GM18861 (cell line): ENCODE results near the gene ATG10.
A peak's percentile ranks its signal among the peaks of the same experiment; 100 is the strongest.

Source experiments
- ATAC-seq: cut with Tn5 transposase; IDR thresholded peaks from one replicate; pipeline ENCODE4 v1.9.1; 2021; ENCODE audit not compliant: unreplicated experiment

ATG10 gene

DNA sequence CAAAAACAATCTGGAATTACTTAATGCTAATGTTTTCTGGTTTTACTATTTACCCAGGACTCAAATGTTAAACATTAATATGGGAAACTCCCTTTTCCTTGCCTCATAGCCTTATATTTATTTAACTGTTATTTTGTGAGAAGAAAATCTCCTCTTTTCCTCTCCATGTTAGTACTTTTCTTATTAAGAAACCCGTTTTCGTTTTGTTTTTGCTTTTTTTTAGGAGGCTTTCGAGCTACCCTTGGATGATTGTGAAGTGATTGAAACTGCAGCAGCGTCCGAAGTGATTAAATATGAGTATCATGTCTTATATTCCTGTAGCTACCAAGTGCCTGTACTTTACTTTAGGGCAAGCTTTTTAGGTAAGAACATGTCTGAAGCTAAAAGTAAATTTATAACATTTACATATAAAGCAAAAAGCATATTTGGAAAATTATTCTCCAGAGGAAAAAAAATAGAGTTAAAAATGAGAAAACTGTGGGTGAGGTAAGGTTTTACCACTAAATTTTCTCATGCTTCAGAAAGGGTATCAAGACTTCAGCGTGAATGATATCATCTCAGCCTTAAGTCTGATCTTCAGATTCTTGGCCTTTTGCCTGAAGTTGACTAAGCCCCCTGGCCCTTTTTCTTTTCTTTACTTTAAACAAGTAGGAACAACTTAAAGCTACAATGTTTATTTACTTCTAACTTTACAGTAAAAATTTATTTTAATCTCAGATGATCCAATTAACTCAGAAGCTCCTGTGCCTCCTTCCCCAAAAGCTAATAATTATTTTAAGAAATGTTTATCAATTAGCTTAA, 192.6 kb downstream of the ATG10 start:
- ATAC-seq = no peak

GRCh38 chr5:82164977-82165713, 193.3 kb downstream of the ATG10 start:
- no peak for ATAC-seq

GRCh38 chr5:82165740-82166530, 194.1 kb downstream of the ATG10 start:
- ATAC-seq = peak; percentile 89

DNA sequence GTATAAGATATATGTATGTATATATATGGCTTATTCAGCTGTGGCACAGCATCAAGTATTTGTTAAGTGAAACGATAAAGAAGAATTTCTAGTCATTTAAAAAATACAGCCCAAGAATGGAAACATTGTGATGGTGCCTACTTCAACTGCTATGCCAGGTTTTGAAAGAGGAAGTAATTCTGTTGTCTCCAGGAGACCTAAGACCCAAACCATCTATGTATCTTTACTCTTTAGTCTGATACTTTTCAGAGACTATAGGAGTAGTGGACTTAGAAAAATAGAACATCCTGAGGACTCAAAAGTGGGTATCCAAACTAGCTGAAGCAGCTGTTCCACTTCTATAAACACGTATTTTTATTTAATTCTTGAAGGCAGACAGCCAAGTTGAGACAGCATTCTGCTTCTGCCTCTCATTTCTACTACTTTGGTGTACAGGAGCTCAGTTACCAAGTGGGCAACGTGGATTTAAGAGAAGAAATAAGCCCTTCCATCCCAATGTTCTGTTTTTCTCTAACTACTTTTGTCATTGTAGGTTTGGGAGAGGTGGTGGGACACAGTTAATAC, 195.6 kb downstream of the ATG10 start:
- ATAC-seq = no peak

- ATAC-seq = no peak
These were observed 196.5 kb downstream of the ATG10 start for GRCh38 chr5:82168294-82168693.

DNA sequence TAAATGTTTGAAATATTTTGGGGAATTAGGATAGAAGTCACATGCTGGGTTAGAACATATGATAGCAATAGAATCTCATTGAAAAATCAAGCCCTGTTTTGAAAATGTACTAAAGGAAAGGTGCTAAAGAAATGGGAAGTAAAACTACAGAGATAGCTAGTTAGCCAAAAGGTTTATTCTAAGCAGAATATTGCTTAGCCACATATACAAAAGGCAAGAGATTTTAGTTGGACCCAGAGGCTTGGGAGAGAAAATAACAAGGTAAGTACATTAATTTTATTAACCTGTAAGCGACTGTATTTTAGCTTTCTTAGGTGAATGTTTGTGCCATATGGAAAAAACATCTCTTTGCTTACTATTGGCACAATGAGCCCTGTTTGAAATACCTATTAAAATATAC, 198.1 kb downstream of the ATG10 start:
- no peak for ATAC-seq

GRCh38 chr5:82174128-82174918, 202.5 kb downstream of the ATG10 start:
- ATAC-seq = peak; percentile 98

DNA sequence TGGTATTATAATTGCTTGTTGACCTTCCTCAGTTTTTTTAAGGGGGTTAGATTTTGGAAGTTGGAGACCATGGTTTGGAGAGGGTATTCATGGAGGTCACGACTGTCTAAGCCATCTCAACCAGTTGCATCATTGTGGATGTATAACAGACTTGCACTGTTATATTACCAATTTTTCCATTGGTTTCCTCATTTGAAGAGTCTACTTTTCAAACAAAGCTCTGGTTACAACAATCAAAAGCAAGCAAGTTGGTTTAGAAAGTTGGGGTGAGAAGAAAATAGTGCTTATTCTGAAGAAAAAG, 203.0 kb downstream of the ATG10 start:
- ATAC-seq = no peak

- ATAC-seq = no peak
These were observed 204.4 kb downstream of the ATG10 start for GRCh38 chr5:82176115-82176814.

GRCh38 chr5:82178378-82178777, 206.6 kb downstream of the ATG10 start:
- no peak for ATAC-seq

DNA sequence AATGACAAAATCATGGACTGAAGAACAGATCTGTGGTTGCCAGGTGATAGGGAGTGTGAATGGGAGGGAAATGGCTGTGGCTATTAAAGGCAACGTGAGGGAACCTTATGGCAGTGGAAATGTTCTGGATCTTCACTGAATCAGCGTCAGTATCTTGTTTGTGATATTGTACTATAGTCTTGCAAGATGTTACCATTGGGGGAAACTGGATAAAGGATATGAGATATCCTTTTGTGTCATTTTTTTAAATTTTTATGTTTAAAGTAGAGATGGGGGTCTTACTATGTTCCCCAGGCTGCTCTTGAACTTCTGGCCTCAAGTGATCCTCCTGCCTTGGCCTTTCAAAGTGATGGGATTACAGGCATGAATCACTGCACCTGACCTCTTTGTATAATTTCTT, 210.8 kb downstream of the ATG10 start:
- no peak for ATAC-seq

DNA sequence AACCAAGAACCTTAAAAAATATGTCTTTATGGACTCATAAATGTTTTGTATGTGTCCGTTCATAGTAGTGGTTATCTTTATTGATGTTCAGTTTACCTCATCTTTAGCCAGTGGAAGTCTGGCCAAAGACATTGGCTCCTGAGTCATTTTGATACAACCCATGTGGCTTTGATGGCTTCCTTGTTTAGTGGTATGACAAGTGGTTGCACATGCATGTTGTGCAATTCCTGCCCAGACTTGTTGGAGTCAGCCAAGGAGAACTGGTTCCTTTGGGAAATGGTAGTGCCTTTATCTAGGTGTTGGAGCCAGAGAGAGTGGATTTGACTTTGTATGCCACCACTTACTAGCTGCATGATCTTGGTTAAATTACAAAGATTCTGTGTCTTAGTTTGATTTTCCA, 212.0 kb downstream of the ATG10 start:
- no peak for ATAC-seq

DNA sequence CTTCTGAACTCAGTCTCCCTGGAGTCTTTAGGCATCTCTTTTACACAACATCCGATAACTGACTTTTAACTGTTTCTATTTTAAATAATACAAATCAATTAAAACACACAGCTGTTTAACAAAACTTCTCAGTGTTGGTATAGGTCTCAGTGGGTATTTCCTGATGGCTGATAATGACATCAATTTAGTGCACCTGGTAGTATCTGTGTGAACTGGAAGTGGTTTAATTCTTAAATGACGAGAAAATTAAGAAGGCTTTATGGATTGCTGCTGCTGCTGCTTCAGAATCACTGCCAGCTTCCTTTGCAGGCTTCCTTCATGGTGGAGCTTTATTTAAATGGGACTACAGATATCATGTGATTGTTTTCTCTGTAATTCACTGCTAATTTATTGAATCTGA, 214.0 kb downstream of the ATG10 start:
- ATAC-seq = no peak

- no peak for ATAC-seq
These were observed 225.7 kb downstream of the ATG10 start for GRCh38 chr5:82197550-82197949.

DNA sequence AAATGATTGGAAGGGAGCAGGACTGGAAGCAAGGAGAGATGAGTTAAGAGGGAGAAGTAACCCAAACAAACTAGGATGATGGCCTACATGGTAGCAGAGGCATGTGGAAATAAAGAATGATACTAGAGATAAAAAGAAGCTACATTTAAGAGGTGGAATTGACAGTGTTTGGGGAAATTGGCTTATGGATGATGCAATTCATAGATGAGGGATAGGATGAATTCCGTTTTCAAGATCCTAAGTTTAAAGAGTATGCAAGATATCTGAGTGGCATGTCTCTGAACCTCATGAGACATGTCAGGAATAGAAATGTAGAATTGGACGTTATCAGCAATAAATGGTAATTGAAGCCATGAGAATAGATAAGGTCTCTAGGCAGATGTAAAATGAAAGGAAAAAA, 232.7 kb downstream of the ATG10 start:
- no peak for ATAC-seq

DNA sequence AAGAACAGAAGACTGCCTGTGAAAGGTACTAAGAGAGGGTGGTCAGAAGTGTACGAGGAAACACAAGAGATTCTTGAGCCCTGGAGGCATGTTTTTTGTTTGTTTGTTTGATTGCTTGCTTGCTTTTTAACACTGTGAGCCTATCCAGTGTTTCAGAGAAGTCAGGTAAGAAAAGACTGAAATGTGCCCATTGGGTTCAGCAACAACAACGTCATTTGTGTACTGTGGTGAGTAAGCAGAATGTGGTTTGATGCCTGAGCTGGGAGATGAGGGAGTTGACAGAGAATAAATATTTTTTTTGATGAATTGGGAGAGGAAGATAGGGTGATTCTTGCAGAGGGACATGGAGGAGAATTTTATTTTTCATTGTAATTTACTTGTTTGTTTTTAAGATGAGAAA, 233.2 kb downstream of the ATG10 start:
- no peak for ATAC-seq

- no peak for ATAC-seq
These were observed 236.5 kb downstream of the ATG10 start for GRCh38 chr5:82208371-82208770.

DNA sequence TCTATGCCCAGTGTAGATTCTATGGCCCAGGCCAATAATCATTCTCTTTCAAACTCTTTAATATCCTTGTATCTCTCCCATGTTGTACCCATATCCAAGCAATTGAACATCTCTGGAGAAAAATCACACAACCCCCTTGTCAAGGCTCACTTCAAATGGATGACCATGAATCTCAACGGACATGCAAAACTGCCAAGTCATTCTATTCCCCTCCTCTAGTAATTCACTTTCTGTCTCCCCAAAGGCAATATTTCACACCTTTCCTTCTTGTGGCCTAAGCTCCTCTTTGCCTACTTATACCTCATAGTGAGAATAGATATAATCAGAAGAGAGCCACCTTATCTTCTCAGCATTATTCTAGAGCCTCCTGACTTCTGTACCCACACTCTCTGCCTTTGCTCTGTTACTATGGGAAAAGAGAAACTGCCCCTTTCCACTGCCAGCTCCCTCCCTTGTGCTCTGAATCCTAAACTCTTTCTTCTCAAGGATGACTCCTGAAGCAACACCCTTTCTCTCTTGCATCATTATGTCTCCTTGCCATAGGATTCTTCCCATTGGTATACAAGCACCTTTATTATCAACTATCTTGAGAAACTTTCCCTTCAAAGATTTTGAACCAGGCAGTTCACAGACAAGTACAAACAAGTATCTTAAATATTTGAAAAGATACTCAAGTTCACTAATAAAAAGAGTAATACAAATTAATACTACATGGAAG, 240.2 kb downstream of the ATG10 start:
- ATAC-seq = no peak

DNA sequence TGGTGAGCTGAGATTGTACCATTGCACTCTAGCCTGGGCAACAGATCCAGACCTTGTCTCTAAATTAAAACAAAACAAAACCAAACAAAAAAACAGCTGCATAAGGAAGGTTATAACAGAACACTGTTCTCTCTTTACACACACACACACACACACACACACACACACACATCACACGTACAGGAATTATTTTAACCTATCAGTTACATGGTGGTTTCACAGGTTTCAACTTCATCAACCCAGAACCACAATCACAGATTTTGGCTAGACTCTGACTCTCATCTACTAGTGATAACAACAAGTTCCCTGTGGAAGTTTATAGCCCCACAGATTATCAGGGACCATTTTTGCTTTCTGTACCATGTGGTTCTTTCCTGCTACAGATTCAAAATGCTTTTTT, 246.1 kb downstream of the ATG10 start:
- ATAC-seq = no peak
